Parathyroid adenoma (tissue), 2 donors: ENCODE results near the gene ARHGAP15.

Experiments
- H2AFZ ChIP-seq: fragments of 300-600 bp; sonication (generic); one replicate; pipeline ENCODE4 v1.7.0; 2017; ENCODE audit warnings: antibody characterized with exemption, mild to moderate bottlenecking
- H3K27ac ChIP-seq: fragments of 300-600 bp; sonication (generic); one replicate; pipeline ENCODE4 v1.7.0; 2017
- H3K27me3 ChIP-seq: fragments of 300-600 bp; sonication (generic); one replicate; pipeline ENCODE4 v1.7.0; 2017; ENCODE audit warnings: low read length; ENCODE audit not compliant: control insufficient read depth, insufficient read depth
- H3K36me3 ChIP-seq: fragments of 300-600 bp; sonication (generic); one replicate; pipeline ENCODE4 v1.7.0; 2017; ENCODE audit warnings: low read length; ENCODE audit not compliant: control insufficient read depth, insufficient read depth
- H3K4me1 ChIP-seq: fragments of 300-600 bp; sonication (generic); one replicate; pipeline ENCODE4 v1.7.0; 2017; ENCODE audit warnings: control low read depth
- H3K4me2 ChIP-seq: fragments of 300-600 bp; sonication (generic); one replicate; pipeline ENCODE4 v1.7.0; 2017; ENCODE audit warnings: low read length
- H3K4me3 ChIP-seq: fragments of 300-600 bp; sonication (generic); one replicate; pipeline ENCODE4 v1.7.0; 2017; ENCODE audit warnings: low read depth, low read length
- H3K79me2 ChIP-seq: fragments of 300-600 bp; sonication (generic); one replicate; pipeline ENCODE4 v1.7.0; 2017; ENCODE audit warnings: control low read depth
- H3K9ac ChIP-seq: fragments of 300-600 bp; sonication (generic); one replicate; pipeline ENCODE4 v1.7.0; 2017; ENCODE audit warnings: mild to moderate bottlenecking
- H3K9me3 ChIP-seq: fragments of 300-600 bp; sonication (generic); one replicate; pipeline ENCODE4 v1.7.0; 2017; ENCODE audit warnings: low read length; ENCODE audit not compliant: control insufficient read depth
- CTCF ChIP-seq: fragments of 300-600 bp; sonication (generic); IDR thresholded peaks from one replicate; pipeline ENCODE4 v1.7.0; 2017; ENCODE audit warnings: antibody characterized with exemption, mild to moderate bottlenecking
- donor health status: primary hyperparathyroidism.

Gene ARHGAP15

GRCh38 chr2:143229952-143230351, 100.7 kb downstream of the ARHGAP15 start:
- Histone ChIP-seq H3K4me3 (no peak overlapping the region), H3K79me2 (no peaks in the 10 kb centered on the region), H3K27ac (no peak overlapping the region), H3K4me2 (no peak overlapping the region), H3K4me1 (no peaks in the 10 kb centered on the region), H3K27me3 (no peaks in the 10 kb centered on the region), H3K9me3 (no peaks in the 10 kb centered on the region), H3K9ac (no peak overlapping the region), H3K36me3 (no peaks in the 10 kb centered on the region), H2AFZ (no peak overlapping the region)
- TF ChIP-seq CTCF = no peak

GRCh38 chr2:143230506-143231253, 101.5 kb downstream of the ARHGAP15 start:
- H3K27me3 ChIP-seq = no peaks in the 10 kb centered on the region
- H3K79me2 ChIP-seq = no peaks in the 10 kb centered on the region
- H3K4me3 ChIP-seq = no peak overlapping the region
- no peak overlapping the region for H3K9ac ChIP-seq
- no peaks in the 10 kb centered on the region for H3K4me1 ChIP-seq
- H3K4me2 ChIP-seq = no peak overlapping the region
- no peak overlapping the region for H2AFZ ChIP-seq
- H3K27ac ChIP-seq = no peak overlapping the region
- no peaks in the 10 kb centered on the region for H3K36me3 ChIP-seq
- H3K9me3 ChIP-seq = no peaks in the 10 kb centered on the region
- no peak for TF ChIP-seq CTCF

- Histone ChIP-seq H2AFZ (no peak overlapping the region), H3K9ac (no peak overlapping the region), H3K4me1 (no peaks in the 10 kb centered on the region), H3K27ac (no peak overlapping the region), H3K4me2 (no peak overlapping the region), H3K9me3 (no peaks in the 10 kb centered on the region), H3K79me2 (no peaks in the 10 kb centered on the region), H3K4me3 (no peak overlapping the region), H3K36me3 (no peaks in the 10 kb centered on the region), H3K27me3 (no peaks in the 10 kb centered on the region)
- no peak for TF ChIP-seq CTCF
Observed at GRCh38 chr2:143231254-143231645, 102.0 kb downstream of the ARHGAP15 start.

GRCh38 chr2:143237146-143237777, 108.0 kb downstream of the ARHGAP15 start:
- H3K4me2 ChIP-seq = no peak overlapping the region
- no peak overlapping the region for H3K4me3 ChIP-seq
- H3K27me3 ChIP-seq = no peaks in the 10 kb centered on the region
- no peak overlapping the region for H2AFZ ChIP-seq
- H3K36me3 ChIP-seq = no peaks in the 10 kb centered on the region
- no peak overlapping the region for H3K9ac ChIP-seq
- H3K27ac ChIP-seq = no peak overlapping the region
- no peak for TF ChIP-seq CTCF
- no peaks in the 10 kb centered on the region for H3K9me3 ChIP-seq
- no peaks in the 10 kb centered on the region for H3K79me2 ChIP-seq
- no peaks in the 10 kb centered on the region for H3K4me1 ChIP-seq
